Measurements from ENCODE around the gene ZNF639. TPM values are rescaled to one million over a fixed set of nuclear protein-coding genes. Genes with fewer than 3 reads are reported as not detected.
A peak's percentile ranks its signal among the peaks of the same experiment; 100 is the strongest.
"Not testable (repeated sequence)": the region's sequence is repeated elsewhere in the genome, so short reads cannot be mapped to it uniquely, and the experiment has no call there.

ZNF639 gene, protein sequence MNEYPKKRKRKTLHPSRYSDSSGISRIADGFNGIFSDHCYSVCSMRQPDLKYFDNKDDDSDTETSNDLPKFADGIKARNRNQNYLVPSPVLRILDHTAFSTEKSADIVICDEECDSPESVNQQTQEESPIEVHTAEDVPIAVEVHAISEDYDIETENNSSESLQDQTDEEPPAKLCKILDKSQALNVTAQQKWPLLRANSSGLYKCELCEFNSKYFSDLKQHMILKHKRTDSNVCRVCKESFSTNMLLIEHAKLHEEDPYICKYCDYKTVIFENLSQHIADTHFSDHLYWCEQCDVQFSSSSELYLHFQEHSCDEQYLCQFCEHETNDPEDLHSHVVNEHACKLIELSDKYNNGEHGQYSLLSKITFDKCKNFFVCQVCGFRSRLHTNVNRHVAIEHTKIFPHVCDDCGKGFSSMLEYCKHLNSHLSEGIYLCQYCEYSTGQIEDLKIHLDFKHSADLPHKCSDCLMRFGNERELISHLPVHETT
- total RNA-seq, result 44.4 and 48.6 TPM in 2 replicates

GRCh38 chr3:179322286-179323196, at the start of gene ZNF639:
TSS of gene ZNF639 (plus strand) at chr3:179323031. CDS start at chr3:179328294, 5,263 bp downstream.
- DNase-seq (ENCODE audit: low read depth), result no peak
- TF ChIP-seq, protein P1, sequence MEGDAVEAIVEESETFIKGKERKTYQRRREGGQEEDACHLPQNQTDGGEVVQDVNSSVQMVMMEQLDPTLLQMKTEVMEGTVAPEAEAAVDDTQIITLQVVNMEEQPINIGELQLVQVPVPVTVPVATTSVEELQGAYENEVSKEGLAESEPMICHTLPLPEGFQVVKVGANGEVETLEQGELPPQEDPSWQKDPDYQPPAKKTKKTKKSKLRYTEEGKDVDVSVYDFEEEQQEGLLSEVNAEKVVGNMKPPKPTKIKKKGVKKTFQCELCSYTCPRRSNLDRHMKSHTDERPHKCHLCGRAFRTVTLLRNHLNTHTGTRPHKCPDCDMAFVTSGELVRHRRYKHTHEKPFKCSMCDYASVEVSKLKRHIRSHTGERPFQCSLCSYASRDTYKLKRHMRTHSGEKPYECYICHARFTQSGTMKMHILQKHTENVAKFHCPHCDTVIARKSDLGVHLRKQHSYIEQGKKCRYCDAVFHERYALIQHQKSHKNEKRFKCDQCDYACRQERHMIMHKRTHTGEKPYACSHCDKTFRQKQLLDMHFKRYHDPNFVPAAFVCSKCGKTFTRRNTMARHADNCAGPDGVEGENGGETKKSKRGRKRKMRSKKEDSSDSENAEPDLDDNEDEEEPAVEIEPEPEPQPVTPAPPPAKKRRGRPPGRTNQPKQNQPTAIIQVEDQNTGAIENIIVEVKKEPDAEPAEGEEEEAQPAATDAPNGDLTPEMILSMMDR (IDR thresholded peaks at IDR 0.05; ENCODE audit: insufficient read depth, low read length, poor library complexity, severe bottlenecking), result peak; percentile 54
- Histone ChIP-seq H3K36me3 (ENCODE audit: control insufficient read depth, insufficient read depth, low read length) (no peaks in the 10 kb centered on the region), H3K27me3 (ENCODE audit: control insufficient read depth, insufficient read depth, low read length) (no peaks in the 10 kb centered on the region), H3K4me3 (ENCODE audit: low read depth, low read length) (peak within 1 kb of the TSS; percentile 99)

DNA sequence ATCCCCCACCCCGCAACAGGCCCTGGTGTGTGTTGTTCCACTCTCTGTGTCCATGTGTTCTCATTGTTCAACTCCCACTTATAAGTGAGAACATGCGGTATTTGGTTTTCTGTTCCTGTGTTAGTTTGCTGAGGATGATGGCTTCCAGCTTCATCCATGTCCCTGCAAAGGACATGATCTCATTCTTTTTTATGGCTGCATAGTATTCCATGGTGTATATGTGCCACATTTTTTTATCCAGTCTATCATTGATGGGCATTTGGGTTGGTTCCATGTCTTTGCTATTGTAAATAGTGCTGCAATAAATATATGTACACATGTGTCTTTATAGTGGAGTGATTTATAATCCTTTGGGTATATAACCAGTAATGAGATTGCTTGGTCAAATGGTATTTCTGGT, 48.4 kb upstream of the ZNF639 start:
- not testable (repeated sequence) for H3K36me3 ChIP-seq (ENCODE audit: control insufficient read depth, insufficient read depth, low read length); H3K27me3 ChIP-seq (ENCODE audit: control insufficient read depth, insufficient read depth, low read length); H3K4me3 ChIP-seq (ENCODE audit: low read depth, low read length); DNase-seq (ENCODE audit: low read depth)

GRCh38 chr3:179276001-179276400, 46.8 kb upstream of the ZNF639 start:
- Histone ChIP-seq H3K27me3 (ENCODE audit: control insufficient read depth, insufficient read depth, low read length) (no peaks in the 10 kb centered on the region), H3K4me3 (ENCODE audit: low read depth, low read length) (no peak overlapping the region), H3K36me3 (ENCODE audit: control insufficient read depth, insufficient read depth, low read length) (no peaks in the 10 kb centered on the region)
- no peak for DNase-seq (ENCODE audit: low read depth)
- TF ChIP-seq, protein P1 (IDR thresholded peaks at IDR 0.05; ENCODE audit: insufficient read depth, low read length, poor library complexity, severe bottlenecking), result no peak

DNA sequence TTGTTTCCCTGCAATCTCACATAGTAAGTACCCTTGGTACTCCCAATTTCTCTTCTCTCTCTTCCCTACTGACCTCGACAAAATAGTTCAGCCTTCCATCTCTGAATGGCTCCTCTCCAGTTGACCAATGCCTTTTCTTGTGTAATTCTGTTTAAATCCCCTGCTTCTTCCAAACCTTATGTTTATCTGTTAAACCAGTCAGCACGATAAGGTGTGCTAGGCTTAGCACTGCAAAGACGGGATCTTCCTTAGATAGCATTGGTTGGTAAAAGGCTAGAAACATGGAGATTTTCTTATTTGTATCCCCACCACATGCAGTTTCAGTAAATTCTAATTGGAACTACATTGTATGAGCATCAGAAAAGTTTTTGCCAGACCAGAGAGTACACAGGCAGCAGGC, 46.1 kb upstream of the ZNF639 start:
- Histone ChIP-seq H3K4me3 (ENCODE audit: low read depth, low read length) (no peak overlapping the region), H3K36me3 (ENCODE audit: control insufficient read depth, insufficient read depth, low read length) (no peaks in the 10 kb centered on the region), H3K27me3 (ENCODE audit: control insufficient read depth, insufficient read depth, low read length) (no peaks in the 10 kb centered on the region)
- no peak for DNase-seq (ENCODE audit: low read depth)
- TF ChIP-seq, protein P1 (IDR thresholded peaks at IDR 0.05; ENCODE audit: insufficient read depth, low read length, poor library complexity, severe bottlenecking), result no peak

GRCh38 chr3:179278151-179278550, 44.7 kb upstream of the ZNF639 start:
- no peaks in the 10 kb centered on the region for H3K27me3 ChIP-seq (ENCODE audit: control insufficient read depth, insufficient read depth, low read length)
- no peaks in the 10 kb centered on the region for H3K36me3 ChIP-seq (ENCODE audit: control insufficient read depth, insufficient read depth, low read length)
- TF ChIP-seq, protein P1 (IDR thresholded peaks at IDR 0.05; ENCODE audit: insufficient read depth, low read length, poor library complexity, severe bottlenecking), result no peak
- DNase-seq (ENCODE audit: low read depth), result no peak
- H3K4me3 ChIP-seq (ENCODE audit: low read depth, low read length), result no peak overlapping the region
